GM18499 (cell line): ENCODE results near the gene S100A16.

Source experiments
- ATAC-seq: cut with Tn5 transposase; IDR thresholded peaks from one replicate; pipeline ENCODE4 v1.9.1; 2021; ENCODE audit warnings: moderate number of reproducible peaks; ENCODE audit not compliant: insufficient read depth, unreplicated experiment

The S100A16 gene

DNA sequence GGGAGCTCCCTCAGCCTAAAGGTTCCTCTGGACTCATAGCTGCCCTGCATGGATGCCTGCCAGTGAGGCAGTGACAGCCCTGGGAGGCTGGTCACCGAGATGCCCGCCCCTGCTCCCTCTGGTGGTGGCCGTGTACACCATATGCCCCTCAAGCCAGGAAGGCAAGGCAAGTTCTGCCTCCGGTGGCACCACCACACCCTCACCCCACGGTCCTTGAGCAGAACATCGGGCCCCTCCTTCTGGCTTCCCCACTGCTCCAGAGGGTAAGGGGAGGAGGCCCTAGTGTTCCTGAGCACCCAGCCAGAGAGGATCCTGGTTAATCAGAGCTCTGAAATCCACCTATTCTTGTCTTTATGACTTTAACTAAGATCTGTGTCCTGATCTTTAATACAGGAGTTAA is 4.7 kb upstream of the S100A16 start:
- ATAC-seq, result no peak

DNA sequence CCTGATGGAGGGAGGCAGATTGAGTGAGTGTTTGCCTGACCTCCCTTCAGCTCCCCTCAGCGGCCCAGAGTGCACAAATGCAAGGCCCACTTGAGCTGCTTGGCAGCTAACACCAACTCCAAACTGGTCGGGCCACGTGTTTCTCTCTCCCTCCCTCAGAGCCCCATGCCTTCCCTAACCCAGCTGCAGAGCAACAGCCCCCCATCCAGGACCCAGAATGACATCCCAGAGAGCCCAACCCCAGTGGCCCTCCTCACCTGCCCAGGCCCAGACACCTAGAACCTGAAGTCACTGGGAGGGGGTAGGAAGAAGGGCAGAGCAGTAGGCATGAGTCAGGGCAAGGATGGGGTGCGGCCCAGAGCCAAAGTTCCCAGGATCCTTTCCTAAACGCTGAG is 4.0 kb upstream of the S100A16 start:
- no peak for ATAC-seq

DNA sequence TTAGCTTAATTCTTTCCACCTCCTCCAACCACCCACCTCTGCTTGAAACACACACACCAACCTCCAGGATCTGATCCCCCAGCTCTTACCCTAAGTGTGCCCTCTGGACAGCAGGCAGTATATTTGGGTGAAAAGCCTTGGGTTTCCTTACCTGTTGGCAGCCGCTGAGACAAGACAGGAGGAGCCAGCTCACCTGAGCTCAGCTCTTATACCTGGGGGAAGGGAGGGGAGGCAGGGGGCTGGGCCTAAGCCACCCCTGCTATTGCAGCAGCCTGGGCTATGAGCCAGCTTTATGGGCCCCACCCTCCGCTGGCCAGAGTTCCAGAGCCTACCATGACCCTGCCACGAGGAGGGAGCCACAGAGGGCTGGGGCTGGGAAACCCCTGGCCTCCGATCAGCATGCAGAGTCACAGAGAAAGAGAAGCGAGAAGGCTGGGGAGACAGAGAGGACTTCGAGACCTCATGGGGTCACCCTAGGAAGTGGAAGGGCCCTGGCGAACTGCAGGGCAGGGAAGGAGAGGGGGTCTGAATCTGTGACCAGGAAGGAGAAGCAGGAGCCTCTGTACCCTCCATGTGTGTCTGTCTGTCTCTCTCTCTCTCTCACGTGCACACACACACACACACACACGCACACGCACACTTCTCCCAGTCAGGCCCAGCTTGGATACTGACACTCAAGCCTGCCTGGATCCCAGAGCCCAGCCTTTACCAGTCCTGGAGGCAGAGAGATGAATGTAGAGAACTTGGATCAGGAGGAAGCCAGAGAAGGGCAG is 3.4 kb upstream of the S100A16 start, which contains the start of gene S100A14:
Gene S100A14, minus strand, starts transcription at position 182 of the 773 bp plus-strand sequence. CDS start 467 bp downstream, outside the sequence.
- no peak for ATAC-seq

DNA sequence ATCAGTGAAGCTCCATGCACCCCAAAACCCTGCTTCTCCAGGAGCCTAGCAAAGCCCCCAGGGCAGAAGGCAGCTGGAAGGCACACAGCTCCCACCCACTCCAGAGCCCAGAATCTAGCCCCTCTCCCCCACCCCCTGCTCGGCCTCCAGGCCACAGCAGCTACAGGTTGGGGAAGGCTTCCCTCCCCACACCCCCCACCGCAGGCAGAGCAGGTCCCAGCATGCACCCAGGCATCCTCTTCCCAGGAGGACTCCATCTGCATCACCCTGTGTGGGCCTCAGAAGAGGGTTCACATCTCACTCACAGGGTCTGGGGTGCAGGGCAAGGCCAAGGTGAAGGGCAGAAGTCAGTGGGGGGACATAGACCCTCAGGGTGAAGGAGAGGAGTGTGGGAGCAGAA is 2.5 kb upstream of the S100A16 start:
- ATAC-seq, result no peak

DNA sequence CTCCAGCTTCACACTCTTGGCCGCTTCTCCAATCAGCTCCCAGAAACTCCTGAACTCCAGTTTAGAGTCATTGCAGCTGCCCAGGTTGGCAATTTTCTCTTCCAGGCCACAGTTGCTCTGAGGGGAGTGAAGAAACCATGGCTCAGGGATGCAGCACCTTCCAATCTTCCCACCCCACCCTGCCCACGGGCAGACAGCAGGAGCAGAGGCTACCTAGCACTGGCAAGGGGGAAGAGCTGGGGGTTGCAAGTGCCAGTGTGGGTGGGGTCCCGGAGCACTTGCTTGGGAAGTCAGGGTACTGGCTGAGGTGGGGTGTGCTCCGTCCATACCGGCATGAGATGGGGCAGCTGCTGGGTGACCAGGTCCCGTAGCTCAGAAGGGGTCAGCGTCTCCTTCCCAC is 2.0 kb upstream of the S100A16 start:
- no peak for ATAC-seq

DNA sequence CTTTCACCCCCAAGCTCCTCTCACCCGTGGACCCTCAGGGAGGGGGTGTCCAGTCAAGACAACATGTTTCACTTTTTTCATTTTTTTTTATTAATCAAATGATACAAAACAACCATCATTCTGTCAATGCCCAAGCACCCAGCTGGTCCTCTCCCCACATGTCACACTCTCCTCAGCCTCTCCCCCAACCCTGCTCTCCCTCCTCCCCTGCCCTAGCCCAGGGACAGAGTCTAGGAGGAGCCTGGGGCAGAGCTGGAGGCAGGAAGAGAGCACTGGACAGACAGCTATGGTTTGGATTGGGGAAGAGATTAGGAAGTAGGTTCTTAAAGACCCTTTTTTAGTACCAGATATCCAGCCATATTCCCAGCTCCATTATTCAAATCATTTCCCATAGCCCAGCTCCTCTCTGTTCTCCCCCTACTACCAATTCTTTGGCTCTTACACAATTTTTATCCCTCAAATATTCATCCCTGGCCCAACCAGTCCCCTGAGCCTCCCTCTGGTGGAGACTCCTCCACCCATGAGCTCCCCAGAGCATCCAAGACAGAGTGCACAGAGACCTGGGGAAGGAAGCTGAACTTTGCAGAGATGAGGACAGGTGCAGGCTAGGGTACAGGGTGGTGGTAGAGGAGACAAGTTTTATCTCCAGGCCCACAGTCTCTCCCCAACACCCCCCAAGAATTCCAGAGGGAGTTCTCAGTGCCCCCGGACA is 1.4 kb upstream of the S100A16 start:
- ATAC-seq, result no peak

DNA sequence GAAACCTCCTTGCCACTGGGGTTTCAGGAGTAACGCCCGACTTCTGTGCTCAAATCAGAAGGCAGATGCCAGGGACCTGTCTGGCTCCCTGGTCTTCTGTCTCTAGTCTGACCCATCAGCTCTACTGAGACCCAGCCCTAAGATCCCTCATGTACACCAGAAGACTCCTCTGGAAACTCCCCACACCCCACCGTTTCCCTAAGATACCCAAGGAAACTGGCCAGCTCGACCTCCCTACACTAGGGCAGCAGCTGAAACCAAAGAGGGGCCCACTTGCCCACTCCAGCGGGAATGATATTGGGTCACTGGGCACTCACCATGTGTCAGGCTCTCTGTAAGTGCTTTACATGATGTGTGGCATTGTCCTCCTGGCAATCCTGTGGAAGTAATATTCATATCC is 469 bp upstream of the S100A16 start:
- no peak for ATAC-seq

DNA sequence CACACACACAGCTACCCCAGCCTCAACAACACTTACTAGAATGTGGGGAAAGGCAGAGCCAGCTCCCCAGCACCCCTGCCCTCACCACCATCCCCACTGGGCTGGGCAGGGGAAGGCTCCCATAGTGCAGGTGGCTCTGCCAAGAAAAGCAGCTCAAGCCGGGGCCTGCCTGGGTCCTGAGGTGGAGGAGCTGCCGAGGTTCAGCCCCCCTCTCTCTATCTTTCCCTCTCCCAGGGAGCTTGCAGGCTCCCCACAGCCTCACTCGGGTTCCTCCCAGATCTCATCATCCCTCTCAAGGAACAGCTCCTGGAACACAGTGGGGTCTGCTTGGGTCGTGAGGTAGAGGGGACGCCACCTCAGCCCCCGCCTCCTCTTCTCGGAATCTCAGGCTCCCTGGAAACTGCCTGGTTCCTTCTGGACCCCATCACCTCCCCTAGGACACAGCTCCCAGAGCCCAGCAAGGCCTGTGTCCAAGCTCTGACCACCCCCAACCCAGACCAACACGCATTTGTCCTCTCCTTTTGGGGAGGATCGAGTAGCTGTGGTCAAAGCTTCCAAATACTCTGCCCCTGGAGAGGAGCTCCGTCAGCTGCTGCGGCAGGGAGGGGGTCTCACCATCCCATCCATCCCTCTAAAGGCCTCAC is 704 bp downstream of the S100A16 start:
- ATAC-seq, result no peak

DNA sequence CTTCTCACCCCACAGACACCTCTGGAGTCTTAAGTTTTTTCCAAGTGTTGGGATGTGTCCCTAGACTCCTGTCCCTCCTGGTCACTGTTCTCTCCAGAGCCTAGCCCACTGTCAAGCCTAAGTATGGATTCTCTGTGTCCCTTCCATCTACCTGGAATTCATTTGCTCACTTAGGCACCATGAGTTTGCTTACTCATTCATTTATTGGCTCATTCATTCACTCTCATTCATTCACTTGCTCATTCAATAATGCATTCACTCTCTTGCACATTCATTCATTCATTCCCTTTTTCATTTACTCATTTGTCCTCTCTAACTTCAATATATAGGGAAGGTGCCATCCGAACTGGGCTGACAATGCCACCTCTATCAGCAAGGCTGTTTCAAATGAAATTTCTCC is 1.6 kb downstream of the S100A16 start:
- no peak for ATAC-seq

DNA sequence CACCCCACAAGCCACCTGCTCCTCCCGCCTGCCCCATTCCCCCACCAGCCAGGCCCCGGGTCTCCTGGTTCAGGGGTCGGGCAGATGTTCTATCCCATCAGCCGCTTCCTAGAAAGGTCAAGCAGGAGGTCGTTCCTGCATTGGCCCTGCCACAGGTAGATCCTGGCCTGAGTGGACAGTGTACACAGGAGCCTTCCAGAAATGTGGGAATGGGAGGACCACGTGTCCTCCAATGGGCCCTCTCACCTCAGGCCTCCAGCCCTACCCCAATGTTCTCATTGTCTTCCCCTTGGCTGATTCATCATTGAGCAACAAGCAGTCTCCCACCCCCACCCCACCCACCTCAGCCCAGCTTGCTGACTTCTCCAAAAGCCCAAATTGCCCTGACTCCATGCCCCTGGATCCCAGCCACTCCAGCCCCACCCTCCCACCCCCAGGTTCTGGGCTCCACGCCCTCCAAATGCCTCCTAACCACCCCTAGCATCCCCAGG is 2.1 kb downstream of the S100A16 start:
- no peak for ATAC-seq

DNA sequence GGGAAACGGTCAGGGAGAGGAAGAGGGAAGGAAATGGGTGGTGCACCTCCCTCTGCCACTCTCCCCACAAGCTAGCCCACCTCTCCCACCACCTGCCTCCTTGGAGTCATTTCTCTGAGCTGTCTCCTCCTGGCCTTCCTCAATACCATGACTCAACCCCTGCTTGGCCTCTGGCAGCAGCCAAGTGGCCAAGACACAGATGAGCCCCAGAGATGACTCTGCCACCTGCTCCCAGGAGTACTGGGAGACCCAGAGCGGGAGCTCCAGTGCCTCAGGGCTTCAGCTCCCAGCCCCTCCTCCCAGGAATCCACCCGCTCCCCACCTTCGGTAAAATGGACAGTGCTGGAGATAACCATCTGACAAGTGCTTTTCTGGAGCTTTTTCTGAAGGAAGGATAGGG is 2.6 kb downstream of the S100A16 start:
- no peak for ATAC-seq

DNA sequence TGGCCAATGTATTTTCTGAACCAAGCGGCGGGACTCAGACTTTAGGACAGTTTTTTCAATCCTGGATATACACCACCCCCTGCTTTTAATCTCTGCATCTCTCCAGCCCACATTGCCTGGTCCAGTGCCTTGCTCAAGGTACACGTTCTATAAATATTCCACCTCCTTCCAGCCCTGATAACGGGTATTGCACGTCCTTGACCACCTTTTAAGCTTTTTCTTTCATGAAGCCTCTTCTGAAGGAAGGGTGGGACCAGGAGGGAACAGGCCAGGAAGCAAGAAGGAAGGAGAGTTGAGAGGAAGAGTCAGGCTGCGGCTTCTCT is 3.4 kb downstream of the S100A16 start:
- no peak for ATAC-seq

DNA sequence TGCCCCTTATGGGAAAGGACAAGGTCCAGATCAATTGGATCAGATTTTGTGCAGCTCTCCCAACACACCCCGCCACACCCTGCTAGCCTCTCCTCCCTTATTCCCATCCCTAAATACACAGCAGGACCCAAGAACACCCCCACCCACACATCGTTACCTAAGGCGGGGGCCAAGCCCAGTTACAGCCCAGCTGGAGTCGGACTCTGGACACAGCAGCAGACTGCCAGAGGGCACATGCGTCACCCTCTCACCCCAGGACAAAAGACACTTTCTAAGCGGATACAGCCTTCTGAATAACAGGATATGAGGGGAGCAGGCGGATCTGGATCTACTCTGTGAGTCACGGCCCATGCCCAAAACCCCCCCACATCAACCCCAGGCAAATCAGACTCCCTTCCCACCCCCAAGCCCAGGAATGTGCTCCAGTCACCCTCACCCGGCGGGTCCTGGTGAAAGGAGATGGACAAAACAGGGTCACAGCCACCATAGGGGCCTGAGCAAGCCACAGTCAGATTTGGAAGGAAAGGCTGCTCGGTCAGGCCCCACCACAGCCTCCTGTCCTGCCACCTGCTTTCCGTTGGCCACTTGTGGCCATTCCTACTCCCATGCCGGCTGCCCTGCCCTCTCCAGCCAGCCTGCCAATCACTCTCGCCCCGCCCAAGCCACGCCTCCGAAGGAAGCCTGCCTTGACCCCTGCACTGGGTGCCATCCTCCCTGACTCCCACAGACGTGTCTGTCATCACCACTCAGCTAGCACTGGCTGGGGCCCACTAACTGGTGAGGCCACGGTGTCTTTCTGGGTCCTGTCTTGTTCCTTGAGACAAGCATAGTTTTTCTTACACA is 4.0 kb downstream of the S100A16 start:
- no peak for ATAC-seq

DNA sequence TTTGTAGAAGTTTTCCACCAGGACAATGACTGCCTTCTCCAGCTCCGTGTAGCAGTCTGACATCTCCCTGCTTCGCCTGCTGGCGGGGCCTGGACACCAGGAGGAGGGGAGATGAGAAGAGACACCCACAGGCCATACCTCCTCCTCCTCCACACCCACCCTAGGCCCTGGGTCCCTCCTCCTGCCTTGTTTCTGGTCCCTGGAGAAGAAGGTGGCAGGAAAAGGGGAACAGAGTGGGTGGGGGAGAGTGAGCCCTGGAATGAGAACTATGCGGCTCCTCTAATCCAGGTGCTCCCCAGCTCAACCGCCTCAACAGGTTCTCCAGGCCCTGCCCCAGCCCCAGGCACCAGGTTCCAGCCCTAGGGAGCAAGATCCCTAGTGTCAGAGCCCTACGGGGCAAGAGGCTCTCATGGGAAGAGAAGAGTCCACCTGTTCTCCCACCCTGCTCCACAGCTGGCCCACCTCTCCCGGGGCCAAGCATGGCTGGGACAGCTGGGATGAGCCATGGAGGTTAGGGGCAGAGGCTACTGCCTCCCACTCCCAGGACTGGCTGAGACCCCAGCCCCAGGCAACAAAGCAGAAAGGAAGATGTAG is 4.8 kb downstream of the S100A16 start:
- no peak for ATAC-seq

DNA sequence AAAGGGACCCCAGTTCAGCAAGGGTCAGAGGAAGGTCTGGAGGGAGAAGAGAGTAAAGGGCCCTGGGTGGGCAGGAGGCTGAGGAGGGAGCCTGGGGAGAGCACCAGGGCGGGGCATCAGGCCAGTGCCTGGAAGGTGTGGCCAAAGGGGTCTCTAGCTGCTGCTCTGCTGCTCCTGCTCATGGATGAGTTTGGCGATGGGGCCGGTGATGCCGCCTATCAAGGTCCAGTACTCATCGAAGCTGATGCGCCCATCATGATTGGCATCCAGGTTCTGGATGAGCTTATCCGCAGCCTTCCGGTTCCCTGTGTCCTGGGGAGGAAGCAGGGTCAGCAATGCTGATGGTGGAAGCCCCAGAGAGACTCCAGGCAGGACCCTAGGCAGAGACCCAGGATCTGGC is 5.6 kb downstream of the S100A16 start:
- ATAC-seq, result no peak

DNA sequence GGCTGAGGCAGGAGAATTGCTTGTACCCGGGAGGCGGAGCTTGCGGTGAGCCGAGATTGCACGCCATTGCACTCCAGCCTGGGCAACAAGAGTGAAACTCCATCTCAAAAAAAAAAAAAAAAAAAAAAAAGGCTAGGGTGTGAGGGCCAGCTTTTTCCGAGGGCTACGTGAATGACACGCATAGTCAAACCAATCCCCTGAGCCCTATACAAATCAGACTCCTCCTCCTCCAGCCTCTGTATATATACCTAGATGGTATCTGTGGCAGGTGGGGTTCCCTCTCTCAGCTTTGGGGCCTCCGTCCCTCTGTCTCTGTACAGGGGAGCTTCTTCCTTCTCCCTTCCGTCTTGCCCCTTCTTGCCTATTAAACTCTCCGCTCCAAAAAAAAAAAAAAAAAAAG is 6.7 kb downstream of the S100A16 start:
- no peak for ATAC-seq

DNA sequence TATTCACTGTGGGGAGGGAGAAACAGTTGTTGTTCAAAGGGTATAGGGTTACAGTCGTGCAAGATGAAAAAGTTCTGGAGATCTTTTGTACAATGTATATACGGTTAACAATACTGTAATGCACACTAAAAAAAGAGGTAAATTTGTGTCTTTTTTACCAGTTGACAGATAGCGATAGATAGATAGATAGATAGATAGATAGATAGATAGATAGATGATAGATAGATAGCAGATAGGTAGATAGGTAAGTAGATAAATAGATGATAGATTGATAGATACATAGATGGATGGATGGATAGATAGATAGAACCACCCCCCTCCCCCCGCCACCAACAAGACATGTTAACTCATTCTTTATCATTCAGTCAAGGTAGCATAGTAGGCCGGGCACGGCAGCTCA is 10.2 kb downstream of the S100A16 start:
- no peak for ATAC-seq

DNA sequence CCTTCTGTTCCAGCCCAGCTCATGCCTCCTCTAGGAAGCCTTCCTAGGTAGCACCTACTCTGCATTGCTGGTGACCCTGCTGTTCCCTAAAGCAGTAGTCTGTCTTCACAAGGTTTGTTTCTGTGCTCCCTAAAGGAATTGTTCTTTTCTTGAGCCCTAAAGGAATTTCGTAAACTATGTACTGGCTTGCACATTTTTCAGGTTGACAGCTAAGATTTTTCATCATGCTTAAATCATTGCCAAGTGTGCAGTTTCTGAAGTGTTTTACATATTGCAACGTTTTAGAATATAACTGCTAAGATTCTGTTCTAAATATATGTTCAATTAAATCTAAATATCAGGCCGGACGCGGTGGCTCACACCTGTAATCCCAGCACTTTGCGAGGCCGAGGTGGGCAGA is 13.1 kb downstream of the S100A16 start:
- no peak for ATAC-seq

DNA sequence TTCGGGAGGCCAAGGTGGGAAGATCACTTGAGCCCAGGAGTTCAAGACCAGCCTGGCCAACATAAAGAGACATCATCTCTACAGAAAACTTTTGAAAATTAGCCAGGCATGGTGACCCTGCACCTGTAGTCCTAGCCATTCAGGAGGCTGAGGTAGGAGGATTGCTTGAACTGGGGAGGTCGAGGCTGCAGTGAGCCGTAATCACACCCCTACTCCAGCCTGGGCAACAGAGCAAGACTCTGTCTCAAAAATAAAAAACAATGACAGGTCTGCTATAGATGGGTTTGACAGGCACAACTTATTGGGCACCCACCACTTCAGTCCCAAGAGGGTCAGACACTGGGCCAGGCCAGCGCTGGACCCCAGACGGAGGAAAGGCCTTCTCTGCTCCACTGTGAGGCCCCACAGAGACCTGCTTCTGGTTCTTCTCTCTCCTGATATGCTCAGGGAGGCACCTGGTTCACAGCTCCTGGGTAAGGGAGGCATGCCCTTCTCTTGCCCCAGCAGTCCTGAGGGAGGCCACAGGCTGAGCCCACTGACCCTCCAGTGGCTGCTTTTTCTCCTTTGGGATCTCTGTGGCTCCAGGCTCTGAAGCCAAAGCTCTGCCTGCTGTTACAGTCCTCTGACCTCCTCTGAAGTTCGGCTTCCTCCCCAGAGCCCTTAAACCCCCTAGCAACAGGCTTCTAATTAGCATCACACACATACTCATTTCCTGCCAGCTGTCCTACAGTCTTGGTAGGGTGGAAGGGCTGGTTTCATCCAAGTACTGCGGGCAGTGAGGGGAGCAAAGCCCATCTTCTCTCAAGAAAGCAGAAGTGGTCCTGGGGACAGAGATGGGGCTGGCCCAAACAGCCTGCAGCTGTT is 14.4 kb downstream of the S100A16 start:
- peak; percentile 85 for ATAC-seq
